IMR-90 (cell line): Measurements from ENCODE around the gene C19orf73. TPM values are rescaled to one million over a fixed set of nuclear protein-coding genes. Genes with fewer than 3 reads are reported as not detected.

Experiments used
- ATAC-seq: fragments of 200-7000 bp; cut with Tn5 transposase; 2 replicates; pipeline ENCODE4 v1.9.1; 2020; ENCODE audit warnings: low read depth, mild to moderate bottlenecking, moderate library complexity
- BruUV-seq: library from RNA; stranded (reverse); fragments of 400-500 nt; replicated peaks from 2 replicates; lab custom pipeline; 2021; lab: Mats Ljungman, UMichigan
- CTCF ChIA-PET: fragments of 300-600 bp; formaldehyde crosslinking; extraction: SDS; loops from one replicate; lab custom pipeline; 2021; ENCODE audit warnings: antibody characterized with exemption; lab: Yijun Ruan, JAX
- POLR2A ChIA-PET: fragments of 300-600 bp; sonication (Branson Sonifier 250); formaldehyde crosslinking; loops from one replicate; lab custom pipeline; 2022; ENCODE audit warnings: antibody characterized with exemption; ENCODE audit not compliant: unreplicated experiment; lab: Charles Lee
- DNase-seq: peaks from one replicate; pipeline ENCODE4 v3.0.0; 2013
- H2AFZ ChIP-seq: replicated peaks from 2 replicates; pipeline ENCODE3; 2013; ENCODE audit warnings: low read length, mild to moderate bottlenecking; ENCODE audit not compliant: poor library complexity
- H2AK5ac ChIP-seq: 2 replicates; pipeline ENCODE4 v1.6.1; 2013; ENCODE audit warnings: low read depth, low read length, inconsistent platforms
- H2AK9ac ChIP-seq: replicated peaks from 2 replicates; pipeline ENCODE3; 2013; ENCODE audit warnings: mild to moderate bottlenecking, low read depth, low read length, moderate library complexity; ENCODE audit not compliant: poor library complexity
- H2BK120ac ChIP-seq: 2 replicates; pipeline ENCODE4 v1.6.1; 2013; ENCODE audit warnings: low read depth, low read length, inconsistent platforms
- H2BK15ac ChIP-seq: 3 replicates; pipeline ENCODE4 v1.6.1; 2013; ENCODE audit warnings: low read depth, low read length, inconsistent platforms
- H2BK20ac ChIP-seq: 2 replicates; pipeline ENCODE4 v1.6.1; 2013; ENCODE audit warnings: low read depth, mild to moderate bottlenecking, inconsistent platforms, low read length, moderate library complexity
- H2BK5ac ChIP-seq: 2 replicates; pipeline ENCODE4 v1.6.1; 2013; ENCODE audit warnings: mild to moderate bottlenecking, low read depth, low read length, inconsistent platforms; ENCODE audit not compliant: poor library complexity, severe bottlenecking
- H3K14ac ChIP-seq: replicated peaks from 2 replicates; pipeline ENCODE4 v1.6.1; 2013; ENCODE audit warnings: low read depth, low read length, inconsistent platforms
- H3K18ac ChIP-seq: 2 replicates; pipeline ENCODE4 v1.6.1; 2013; ENCODE audit warnings: low read depth, low read length, control low read depth
- H3K23ac ChIP-seq: 2 replicates; pipeline ENCODE4 v1.6.1; 2013; ENCODE audit warnings: low read depth, low read length, inconsistent platforms
- H3K27ac ChIP-seq: 2 replicates; pipeline ENCODE4 v1.5.1; 2013; ENCODE audit warnings: mild to moderate bottlenecking, control low read depth, low read length; ENCODE audit not compliant: insufficient read depth
- H3K27me3 ChIP-seq: 2 replicates; pipeline ENCODE4 v1.6.1; 2013; ENCODE audit warnings: low read length; ENCODE audit not compliant: control insufficient read depth, insufficient read depth
- H3K36me3 ChIP-seq: 2 replicates; pipeline ENCODE4 v1.6.1; 2013; ENCODE audit warnings: low read length, mixed read lengths; ENCODE audit not compliant: control insufficient read depth, insufficient read depth
- H3K4ac ChIP-seq: 2 replicates; pipeline ENCODE4 v1.6.1; 2013; ENCODE audit warnings: low read depth, low read length, inconsistent platforms
- H3K4me1 ChIP-seq: 2 replicates; pipeline ENCODE4 v1.6.1; 2013; ENCODE audit warnings: low read length, mixed read lengths; ENCODE audit not compliant: control insufficient read depth, insufficient read depth
- H3K4me2 ChIP-seq: 2 replicates; pipeline ENCODE4 v1.6.1; 2013; ENCODE audit warnings: low read depth, mild to moderate bottlenecking, control low read depth, low read length, moderate library complexity
- H3K4me3 ChIP-seq: 2 replicates; pipeline ENCODE4 v1.5.1; 2013; ENCODE audit warnings: low read depth, mild to moderate bottlenecking, control low read depth, low read length, moderate library complexity; ENCODE audit not compliant: insufficient read depth
- H3K56ac ChIP-seq: 2 replicates; pipeline ENCODE4 v1.6.1; 2013; ENCODE audit warnings: low read length, inconsistent platforms; ENCODE audit not compliant: insufficient read depth; ENCODE audit errors: extremely low read depth
- H3K79me1 ChIP-seq, 2 experiments: 2 replicates each; pipeline ENCODE4 v1.6.1; 2013; ENCODE audit warnings: low read length in 2 of 2, inconsistent platforms in 1 of 2, low read depth in 1 of 2
- H3K9ac ChIP-seq: 2 replicates; pipeline ENCODE4 v1.6.1; 2013; ENCODE audit warnings: low read depth, low read length, control low read depth
- H3K9me1 ChIP-seq: 2 replicates; pipeline ENCODE4 v1.6.1; 2013; ENCODE audit warnings: low read length, inconsistent platforms; ENCODE audit not compliant: insufficient read depth
- H3K9me3 ChIP-seq: 2 replicates; pipeline ENCODE4 v1.6.1; 2013; ENCODE audit warnings: low read length; ENCODE audit not compliant: control insufficient read depth, insufficient read depth
- H4K20me1 ChIP-seq: 2 replicates; pipeline ENCODE4 v1.6.1; 2013; ENCODE audit warnings: low read length, inconsistent platforms; ENCODE audit not compliant: insufficient read depth
- H4K5ac ChIP-seq: 2 replicates; pipeline ENCODE4 v1.6.1; 2013; ENCODE audit warnings: mild to moderate bottlenecking, low read depth, low read length, control low read depth
- H4K8ac ChIP-seq, 2 experiments: 2 replicates each; pipeline ENCODE4 v1.6.1; 2013; ENCODE audit warnings: low read depth in 2 of 2, low read length in 2 of 2, control low read depth in 1 of 2, inconsistent platforms in 1 of 2
- H4K91ac ChIP-seq: 2 replicates; pipeline ENCODE4 v1.6.1; 2013; ENCODE audit warnings: low read depth, low read length, inconsistent platforms; ENCODE audit not compliant: insufficient read depth
- FOS ChIP-seq: fragments of 150-350 bp; IDR thresholded peaks from 2 replicates; pipeline ENCODE4 v1.6.1; 2016; ENCODE audit warnings: low read depth, low read length
- MAFK ChIP-seq: IDR thresholded peaks from 2 replicates; pipeline ENCODE4 v1.6.1; 2012; ENCODE audit warnings: low read depth, low read length, improper control_type of control experiment
- MAZ ChIP-seq: IDR thresholded peaks from 2 replicates; pipeline ENCODE4 v1.6.1; 2012; ENCODE audit warnings: low read depth, mild to moderate bottlenecking, low read length, improper control_type of control experiment, moderate library complexity, borderline replicate concordance
- MXI1 ChIP-seq: IDR thresholded peaks from 2 replicates; pipeline ENCODE4 v1.6.1; 2012; ENCODE audit warnings: low read depth, mild to moderate bottlenecking, low read length, moderate library complexity, borderline replicate concordance
- NFE2L2 ChIP-seq: fragments of 150-350 bp; IDR thresholded peaks from 2 replicates; pipeline ENCODE4 v1.6.1; 2016; ENCODE audit warnings: low read depth, mild to moderate bottlenecking, low read length
- POLR2A ChIP-seq: IDR thresholded peaks from 2 replicates; pipeline ENCODE4 v1.6.1; 2012; ENCODE audit warnings: mild to moderate bottlenecking, low read depth, low read length
- WGBS, 2 experiments: methylation state at CpG; one replicate each; pipeline versions ENCODE4 v1.1.5 to v1.1.7; 2013; ENCODE audit warnings: missing lambda C conversion rate in 2 of 2; ENCODE audit not compliant: insufficient read length in 1 of 2; ENCODE audit errors: extremely low coverage in 2 of 2; 5-methylcytosine and 5-hydroxymethylcytosine counted together
- dilution Hi-C: fragments of 300-500 bp; cut with HindIII; formaldehyde crosslinking; loops from one replicate; pipeline ENCODE4 v1.14.3; 2018; ENCODE audit warnings: low sequenced_read_pairs; ENCODE audit not compliant: unreplicated experiment
- in situ Hi-C: fragments of 300-500 bp; cut with MboI; formaldehyde crosslinking; loops from 3 replicates; pipeline ENCODE4 v1.14.3; 2019; ENCODE audit warnings: low sequenced_read_pairs, inconsistent platforms, mixed read lengths
- intact Hi-C: fragments of 100-400 bp; cut with micrococcal nuclease; formaldehyde crosslinking; loops from 2 replicates; pipeline ENCODE4 v1.10.0; 2022
- polyA plus RNA-seq, 3 experiments: library from polyadenylated mRNA; depleted of rRNA; stranded (reverse); fragments of >200 nt; gene quantifications; 2 replicates each; pipeline ENCODE4 v1.2.3, GENCODE V29; 2012; ENCODE audit warnings: low replicate concordance in 1 of 3
- total RNA-seq: library from RNA; depleted of rRNA; stranded (reverse); fragments of >200 nt; gene quantifications from 2 replicates; pipeline ENCODE4 v1.2.3, GENCODE V29; 2012

Gene C19orf73
- total and polyA plus RNA-seq, 2 of the 4 experiments (the other 2 are of a cell fraction): 1.2 TPM; not detected in 1

GRCh38 chr19:49160450-49161189, 41.7 kb upstream of the C19orf73 start (continued):
- TF ChIP-seq FOS (no peak), MAFK (no peak)

GRCh38 chr19:49157445-49158224, 38.7 kb upstream of the C19orf73 start, which contains the start of gene TRPM4:
TRPM4 (plus strand) TSS chr19:49157792; CDS start chr19:49157867, 75 bp downstream.
- ChIA-PET CTCF (no interaction called here), POLR2A (no interaction called here)
- Histone ChIP-seq H3K9me1 (peaks cover 5% of the 10 kb centered on the region; the same call in 1 of the 2 replicates), H2BK5ac (peak within 1 kb of the TSS; percentile 37), H3K9me3 (no peaks in the 10 kb centered on the region), H3K4ac (peak within 1 kb of the TSS; percentile 74), H2BK120ac (no peak within 1 kb of the TSS), H3K9ac (peak within 1 kb of the TSS; percentile 86), H3K79me1 (peaks cover 8 to 32% of the 10 kb centered on the region in 2 experiments; a peak in 3 of 4 replicates), H3K56ac (peak within 1 kb of the TSS; percentile 51; the same call in 1 of the 2 replicates), H3K36me3 (no peaks in the 10 kb centered on the region; the same call in 1 of the 2 replicates), H4K20me1 (no peaks in the 10 kb centered on the region; the same call in 1 of the 2 replicates), H3K23ac (peak within 1 kb of the TSS; percentile 21), H3K4me2 (peak within 1 kb of the TSS; percentile 88), H3K27ac (peak within 1 kb of the TSS; percentile 64), H4K8ac (peak within 1 kb of the TSS; percentile 31 to 92; a peak in 2 of 4 replicates), H3K27me3 (peaks cover 8% of the 10 kb centered on the region; the same call in 1 of the 2 replicates), H3K14ac (peak within 1 kb of the TSS; percentile 90), H4K91ac (no peak within 1 kb of the TSS), H2BK20ac (no peak within 1 kb of the TSS), H3K18ac (no peak within 1 kb of the TSS; the same call in 1 of the 2 replicates), H2BK15ac (no peak within 1 kb of the TSS), H3K4me1 (peaks cover 2% of the 10 kb centered on the region; the same call in 1 of the 2 replicates), H4K5ac (no peak within 1 kb of the TSS; the same call in 1 of the 2 replicates), H2AFZ (peak within 1 kb of the TSS; percentile 98), H2AK5ac (peak within 1 kb of the TSS; percentile 1; the same call in 1 of the 2 replicates), H2AK9ac (peak within 1 kb of the TSS; percentile 93), H3K4me3 (peak within 1 kb of the TSS; percentile 97)
- WGBS, 2 experiments: 0% methylated on average over 3 of the region's 41 CpGs; no CpG with 5 or more reads in 1 of the 2 experiments
- dilution Hi-C loops: no loop called here
- DNase-seq (peak; percentile 61), ATAC-seq (peak; percentile 99)
- no peak for TF ChIP-seq NFE2L2
- TF ChIP-seq MAZ: peak; percentile 38; the same call in 1 of the 2 replicates
- peak; percentile 47; the same call in 1 of the 2 replicates for TF ChIP-seq MXI1
- 0 out of 2 replicates have a peak, but pooled peaks have one; percentile 36 for TF ChIP-seq POLR2A
- intact Hi-C loops: no loop called here
- in situ Hi-C loops: no loop called here
- BruUV-seq: no TSS peak
